H1 (cell line): Measurements from ENCODE around the gene BUD23. TPM values are rescaled to one million over a fixed set of nuclear protein-coding genes. Genes with fewer than 3 reads are reported as not detected.
A peak's percentile ranks its signal among the peaks of the same experiment; 100 is the strongest.

Experiments used
- CTCF ChIA-PET: fragments of 300-600 bp; sonication (Branson Sonifier 250); formaldehyde crosslinking; loops from one replicate; lab custom pipeline; 2021; ENCODE audit not compliant: partially characterized antibody; lab: Charles Lee
- POLR2A ChIA-PET: fragments of 300-600 bp; sonication (Branson Sonifier 250); formaldehyde crosslinking; loops from one replicate; lab custom pipeline; 2021; ENCODE audit warnings: inconsistent platforms; ENCODE audit not compliant: partially characterized antibody; lab: Charles Lee
- DNase-seq, 2 experiments: peaks; one replicate each; pipeline versions ENCODE4 v3.0.0 to v3.0.0-alpha.2; 2010 to 2022; ENCODE audit warnings: low spot score in 2 of 2, low read depth in 1 of 2, mixed read lengths in 1 of 2
- FAIRE-seq: peaks from 2 replicates; lab custom pipeline; 2011; peaks lifted over from hg19 to GRCh38; lab: Jason Lieb, UNC
- H2AFZ ChIP-seq: 2 replicates; pipeline ENCODE4 v1.8.1; 2012; ENCODE audit warnings: low read length, inconsistent platforms
- H2AK5ac ChIP-seq: 2 replicates; pipeline ENCODE4 v1.6.1; 2013; ENCODE audit warnings: low read depth, low read length
- H2BK120ac ChIP-seq: replicated peaks from 2 replicates; pipeline ENCODE3; 2013; ENCODE audit warnings: low read depth, low read length, inconsistent platforms
- H2BK12ac ChIP-seq: 2 replicates; pipeline ENCODE4 v1.6.1; 2013; ENCODE audit warnings: low read depth, low read length
- H2BK15ac ChIP-seq: 2 replicates; pipeline ENCODE4 v1.6.1; 2013; ENCODE audit warnings: low read length
- H2BK20ac ChIP-seq: 2 replicates; pipeline ENCODE4 v1.6.1; 2013; ENCODE audit warnings: low read length
- H2BK5ac ChIP-seq: 2 replicates; pipeline ENCODE4 v1.6.1; 2013; ENCODE audit warnings: low read depth, low read length
- H3K14ac ChIP-seq: 2 replicates; pipeline ENCODE4 v1.6.1; 2013; ENCODE audit warnings: inconsistent platforms; ENCODE audit not compliant: insufficient read length
- H3K18ac ChIP-seq: 2 replicates; pipeline ENCODE4 v1.6.1; 2013; ENCODE audit warnings: low read length; ENCODE audit errors: extremely low read depth
- H3K23ac ChIP-seq: 2 replicates; pipeline ENCODE4 v1.6.1; 2013; ENCODE audit warnings: inconsistent platforms; ENCODE audit not compliant: insufficient read length
- H3K23me2 ChIP-seq: 2 replicates; pipeline ENCODE4 v1.6.1; 2013; ENCODE audit warnings: low read depth, low read length
- H3K27ac ChIP-seq: 2 replicates; pipeline ENCODE4 v1.6.1; 2011; ENCODE audit warnings: low read depth, low read length, inconsistent platforms
- H3K27me3 ChIP-seq, 4 experiments: replicated peaks in 1 of 4; 1 replicate in 1 of 4; 2 replicates in 3 of 4; pipeline versions ENCODE4 v1.6.1 to v1.8.1; 2011 to 2013; ENCODE audit warnings: low read length in 3 of 4, mild to moderate bottlenecking in 3 of 4, inconsistent platforms in 2 of 4, mixed read lengths in 2 of 4, moderate library complexity in 1 of 4; ENCODE audit not compliant: control insufficient read depth in 3 of 4, insufficient read depth in 3 of 4; ENCODE audit errors: extremely low read depth in 1 of 4
- H3K36me3 ChIP-seq, 4 experiments: 2 replicates each; pipeline versions ENCODE4 v1.6.1 to v1.8.1; 2011 to 2013; ENCODE audit warnings: mild to moderate bottlenecking in 4 of 4, low read length in 3 of 4, moderate library complexity in 2 of 4, control low read depth in 1 of 4, inconsistent platforms in 1 of 4; ENCODE audit not compliant: insufficient read depth in 4 of 4, control insufficient read depth in 2 of 4
- H3K4ac ChIP-seq: replicated peaks from 2 replicates; pipeline ENCODE3; 2013; ENCODE audit warnings: low read length, low read depth, mixed read lengths, inconsistent platforms; ENCODE audit not compliant: insufficient read length
- H3K4me1 ChIP-seq, 4 experiments: replicated peaks in 1 of 4; 1 replicate in 1 of 4; 2 replicates in 3 of 4; pipeline versions ENCODE4 v1.6.1 to v1.8.1; 2011 to 2013; ENCODE audit warnings: low read length in 3 of 4, inconsistent platforms in 2 of 4, mixed read lengths in 1 of 4; ENCODE audit not compliant: insufficient read depth in 4 of 4, control insufficient read depth in 3 of 4
- H3K4me2 ChIP-seq, 2 experiments: 2 replicates each; pipeline versions ENCODE4 v1.6.1 to v1.8.1; 2011 to 2013; ENCODE audit warnings: low read depth in 2 of 2, low read length in 2 of 2, control low read depth in 1 of 2, inconsistent platforms in 1 of 2, mild to moderate bottlenecking in 1 of 2; ENCODE audit not compliant: insufficient read depth in 1 of 2
- H3K4me3 ChIP-seq, 4 experiments: fragments of 200-600, 300-600 bp in 1 of 4; sonication (generic), shearing (Covaris generic), sonication (Bioruptor Twin) in 1 of 4; 2 replicates each; pipeline versions ENCODE4 v1.5.1 to v1.8.1; 2011 to 2016; ENCODE audit warnings: low read length in 4 of 4, low read depth in 3 of 4, control low read depth in 2 of 4, inconsistent platforms in 2 of 4, mild to moderate bottlenecking in 2 of 4, mixed read lengths in 1 of 4, moderate library complexity in 1 of 4; ENCODE audit not compliant: insufficient read depth in 2 of 4; ENCODE audit errors: extremely low read depth in 1 of 4
- H3K56ac ChIP-seq: replicated peaks from 2 replicates; pipeline ENCODE3; 2013; ENCODE audit warnings: low read depth, mild to moderate bottlenecking, mixed read lengths, low read length, inconsistent platforms; ENCODE audit not compliant: insufficient read length
- H3K79me1 ChIP-seq: 2 replicates; pipeline ENCODE4 v1.6.1; 2013; ENCODE audit warnings: low read depth, low read length, control low read depth
- H3K79me2 ChIP-seq, 2 experiments: 2 replicates each; pipeline versions ENCODE4 v1.6.1 to v1.8.1; 2012 to 2013; ENCODE audit warnings: low read length in 2 of 2, mild to moderate bottlenecking in 2 of 2, inconsistent platforms in 1 of 2; ENCODE audit not compliant: insufficient read depth in 2 of 2, control insufficient read depth in 1 of 2
- H3K9ac ChIP-seq, 4 experiments: replicated peaks in 1 of 4; 1 replicate in 1 of 4; 2 replicates in 3 of 4; pipeline versions ENCODE4 v1.6.1 to v1.8.1; 2011 to 2013; ENCODE audit warnings: low read depth in 3 of 4, low read length in 3 of 4, control low read depth in 2 of 4, mild to moderate bottlenecking in 2 of 4, moderate library complexity in 2 of 4, inconsistent platforms in 1 of 4; ENCODE audit errors: extremely low read depth in 1 of 4
- H3K9me3 ChIP-seq, 2 experiments: 2 replicates each; pipeline versions ENCODE4 v1.6.1 to v1.8.1; 2012 to 2013; ENCODE audit warnings: mild to moderate bottlenecking in 2 of 2, moderate library complexity in 2 of 2, control low read depth in 1 of 2, inconsistent platforms in 1 of 2, low read depth in 1 of 2, low read length in 1 of 2, mixed read lengths in 1 of 2; ENCODE audit not compliant: insufficient read depth in 2 of 2
- H4K20me1 ChIP-seq, 2 experiments: replicated peaks in 1 of 2; 2 replicates each; pipeline versions ENCODE3 to v1.8.1; 2011 to 2013; ENCODE audit warnings: inconsistent platforms in 2 of 2, low read length in 2 of 2, mild to moderate bottlenecking in 1 of 2; ENCODE audit not compliant: insufficient read depth in 2 of 2, control insufficient read depth in 1 of 2
- H4K5ac ChIP-seq: 2 replicates; pipeline ENCODE4 v1.6.1; 2013; ENCODE audit warnings: low read length, low read depth, mixed read lengths, inconsistent platforms; ENCODE audit not compliant: insufficient read length
- H4K8ac ChIP-seq: 2 replicates; pipeline ENCODE4 v1.8.0; 2013; ENCODE audit warnings: mild to moderate bottlenecking, moderate library complexity, low read length, inconsistent platforms; ENCODE audit not compliant: insufficient read depth; ENCODE audit errors: extremely low read depth
- H4K91ac ChIP-seq: replicated peaks from 2 replicates; pipeline ENCODE3; 2013; ENCODE audit warnings: low read length, mixed read lengths, inconsistent platforms; ENCODE audit not compliant: insufficient read length
- BACH1 ChIP-seq: IDR thresholded peaks from 2 replicates; pipeline ENCODE4 v1.6.1; 2012; ENCODE audit warnings: low read length, improper control_type of control experiment
- CBX5 ChIP-seq: fragments of 300-800, 300-1000 bp; sonication (generic); IDR thresholded peaks from 2 replicates; pipeline ENCODE4 v1.7.1; 2016; ENCODE audit warnings: antibody characterized with exemption, low read length, low read depth
- CBX8 ChIP-seq: fragments of 300-800, 300-1000 bp; sonication (generic); IDR thresholded peaks from 2 replicates; pipeline ENCODE4 v1.7.1; 2016; ENCODE audit warnings: low read depth, low read length, borderline replicate concordance
- CHD2 ChIP-seq: IDR thresholded peaks from 2 replicates; pipeline ENCODE4 v1.6.1; 2012; ENCODE audit warnings: low read length, improper control_type of control experiment
- FOSL1 ChIP-seq: IDR thresholded peaks from 2 replicates; pipeline ENCODE4 v1.6.1; 2011; ENCODE audit warnings: mild to moderate bottlenecking, low read depth, low read length, moderate library complexity; ENCODE audit not compliant: insufficient read depth
- HDAC2 ChIP-seq, 2 experiments: fragments of 300-600 bp in 1 of 2; sonication (generic) in 1 of 2; IDR thresholded peaks; 2 replicates each; pipeline ENCODE4 v1.6.1; 2011 to 2012; ENCODE audit warnings: low read depth in 2 of 2, low read length in 2 of 2, mild to moderate bottlenecking in 2 of 2, moderate library complexity in 2 of 2, borderline replicate concordance in 1 of 2, inconsistent platforms in 1 of 2
- KDM5A ChIP-seq: fragments of 200-600 bp; IDR thresholded peaks from 2 replicates; pipeline ENCODE4 v1.7.1; 2012; ENCODE audit warnings: mild to moderate bottlenecking, low read length, inconsistent platforms, mixed read lengths
- RBBP5 ChIP-seq: IDR thresholded peaks from 2 replicates; pipeline ENCODE4 v1.7.1; 2012; ENCODE audit warnings: low read depth, mild to moderate bottlenecking, inconsistent platforms, low read length, moderate library complexity, borderline replicate concordance
- SIN3A ChIP-seq, 2 experiments: IDR thresholded peaks in 1 of 2; conservative IDR thresholded peaks in 1 of 2; 2 replicates each; pipeline ENCODE4 v1.6.1; 2011 to 2012; ENCODE audit warnings: low read length in 2 of 2, improper control_type of control experiment in 1 of 2, low read depth in 1 of 2, mild to moderate bottlenecking in 1 of 2
- SIRT6 ChIP-seq: IDR thresholded peaks from one replicate; pipeline ENCODE4 v1.7.1; 2012; ENCODE audit warnings: low read length, inconsistent platforms
- TAF1 ChIP-seq: IDR thresholded peaks from 2 replicates; pipeline ENCODE4 v1.6.1; 2011; ENCODE audit warnings: mild to moderate bottlenecking, low read depth, low read length
- TBP ChIP-seq: IDR thresholded peaks from 2 replicates; pipeline ENCODE4 v1.6.1; 2011; ENCODE audit warnings: low read depth, low read length, improper control_type of control experiment
- TEAD4 ChIP-seq: IDR thresholded peaks from 2 replicates; pipeline ENCODE4 v1.6.1; 2012; ENCODE audit warnings: low read depth, low read length, inconsistent platforms, mixed read lengths
- WGBS, 2 experiments: shearing (Covaris generic) in 1 of 2; methylation state at CpG; one replicate each; pipeline versions ENCODE4 v1.1.6 to v1.1.7; 2013 to 2015; ENCODE audit warnings: low lambda C conversion rate in 2 of 2, mixed read lengths in 2 of 2, inconsistent platforms in 1 of 2, low coverage in 1 of 2, missing lambda C conversion rate in 1 of 2; ENCODE audit not compliant: insufficient replicate concordance in 2 of 2, insufficient coverage in 1 of 2, insufficient read length in 1 of 2; ENCODE audit errors: extremely low coverage in 1 of 2, missing lambda C conversion rate in 1 of 2; 5-methylcytosine and 5-hydroxymethylcytosine counted together
- polyA plus RNA-seq, 7 experiments: library from polyadenylated mRNA; depleted of rRNA in 3 of 7; stranded (reverse) in 5 of 7; unstranded in 2 of 7; fragments of >200 nt in 5 of 7; fragments of 200-250 nt in 2 of 7; gene quantifications; 1 replicate in 5 of 7; 2 replicates in 1 of 7; 4 replicates in 1 of 7; pipeline versions ENCODE4 v1.2.1 to v1.2.3, GENCODE V29; 2011 to 2013; ENCODE audit warnings: missing spikeins in 2 of 7, mixed read lengths in 2 of 7
- total RNA-seq: library from RNA; stranded (reverse); fragmentation: NEBNext Ultra II Directional; extraction: Animal tissue kit (Norgen Biotek cat#: 25700); gene quantifications from 2 replicates; pipeline ENCODE4 v1.2.1, GENCODE V29; 2021

BUD23 gene
- total and polyA plus RNA-seq, 2 of the 8 experiments (the other 6 are each of a cell fraction or from before 2014, with no cell fraction given), result 72.3 to 78.4 TPM

DNA sequence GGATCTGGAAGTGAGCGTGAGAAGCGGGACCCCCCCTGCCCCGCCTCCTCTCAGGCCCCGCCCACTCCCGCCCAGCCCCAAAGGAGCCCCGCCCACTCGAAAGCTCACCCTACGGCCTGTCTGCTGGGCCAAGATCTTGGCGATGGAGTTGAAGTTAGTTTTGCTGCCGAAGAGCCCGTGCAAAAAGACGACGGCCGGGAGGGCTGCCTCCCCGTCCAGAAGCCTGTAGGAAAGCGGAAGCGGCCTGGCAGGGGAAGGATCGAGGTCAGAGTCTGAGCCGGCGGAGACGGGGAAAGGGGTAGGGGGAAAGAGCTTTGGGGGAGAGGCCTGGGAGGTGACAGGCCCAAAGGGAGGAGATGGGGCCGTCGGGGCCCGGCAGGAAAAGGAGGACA is 54.8 kb downstream of the BUD23 start:
- peak in 1 of 2 experiments; percentile 73 for DNase-seq
- peak overlapping the region; percentile 50 to 90 (median 82) for H3K9ac ChIP-seq
- H3K56ac ChIP-seq, result peak overlapping the region; percentile 38
- H2BK15ac ChIP-seq, result no peak overlapping the region
- peaks cover 4 to 16% (median 8%) of the 10 kb centered on the region in 4 experiments; a peak in 5 of 8 replicates for H3K36me3 ChIP-seq
- no peak overlapping the region; the same call in 1 of the 2 replicates for H2AFZ ChIP-seq
- peaks cover 0 to 2% (median 0%) of the 10 kb centered on the region in 4 experiments; a peak in 1 of 7 replicates for H3K27me3 ChIP-seq
- no peak overlapping the region for H3K4ac ChIP-seq
- peaks cover 0 to 8% of the 10 kb centered on the region in 2 experiments; a peak in 1 of 4 replicates for H3K79me2 ChIP-seq
- peak overlapping the region; percentile 79 to 93 (median 86) for H3K4me3 ChIP-seq
- H3K4me1 ChIP-seq, result peaks cover 3 to 37% (median 21%) of the 10 kb centered on the region in 4 experiments
- ChIA-PET CTCF (interaction anchor here (0.6 to 11.1 kb wide), 11 partner anchors 11 to 934 kb away, joined by 3 to 87 read pairs (median 4); partner anchors contain the start of gene METTL27), POLR2A (interaction anchor here (0.9 to 9.6 kb wide), 15 partner anchors 10 to 401 kb away, joined by 3 to 82 read pairs (median 3); partner anchors contain the start of genes BAZ1B, CLDN4, MLXIPL and STX1A)
- H4K5ac ChIP-seq, result peak overlapping the region; percentile 51
- H3K9me3 ChIP-seq, result no peaks in the 10 kb centered on the region
- H4K8ac ChIP-seq, result peak overlapping the region; percentile 97
- WGBS, 2 experiments, result 0% methylated on average over 19 of the region's 24 CpGs; no CpG with 5 or more reads in 1 of the 2 experiments
- H3K4me2 ChIP-seq, result peak overlapping the region; percentile 65 to 99
- no peak overlapping the region for H3K23ac ChIP-seq
- H3K14ac ChIP-seq, result no peak overlapping the region
- peaks cover 8 to 20% of the 10 kb centered on the region in 2 experiments for H4K20me1 ChIP-seq
- no peak overlapping the region for H2BK120ac ChIP-seq
- no peaks in the 10 kb centered on the region for H3K79me1 ChIP-seq
- peak overlapping the region; percentile 81 for H4K91ac ChIP-seq
- peaks cover 15% of the 10 kb centered on the region for H3K23me2 ChIP-seq
- H3K27ac ChIP-seq, result peak overlapping the region; percentile 90
- 0 out of 2 replicates have a peak overlapping the region, but pooled peaks have one; percentile 50 for H2BK12ac ChIP-seq
- H2BK20ac ChIP-seq, result no peak overlapping the region
- FAIRE-seq, result no peak
- H2BK5ac ChIP-seq, result peak overlapping the region; percentile 78; the same call in 1 of the 2 replicates
- H2AK5ac ChIP-seq, result 0 out of 2 replicates have a peak overlapping the region, but pooled peaks have one; percentile 13
- peak overlapping the region; percentile 60 for H3K18ac ChIP-seq
- no peak for TF ChIP-seq CBX8
- no peak for TF ChIP-seq CHD2
- TF ChIP-seq TEAD4, result no peak
- no peak for TF ChIP-seq FOSL1
- peak in 1 of 2 experiments; percentile 39; a peak in 1 of 4 replicates for TF ChIP-seq SIN3A (conservative IDR thresholded peaks at IDR 0.05 in 1 of 2, IDR thresholded peaks at IDR 0.05 in 1 of 2; ENCODE audit: low read depth in 1 of 2, low read length in 2 of 2)
- no peak for TF ChIP-seq SIRT6
- TF ChIP-seq TAF1, result peak; percentile 53; the same call in 1 of the 2 replicates
- TF ChIP-seq HDAC2 (IDR thresholded peaks at IDR 0.05; ENCODE audit: borderline replicate concordance in 1 of 2, low read depth in 2 of 2, low read length in 2 of 2), result no peak
- no peak for TF ChIP-seq KDM5A
- no peak for TF ChIP-seq RBBP5
- 0 out of 2 replicates have a peak, but pooled peaks have one; percentile 4 for TF ChIP-seq TBP
- no peak for TF ChIP-seq BACH1
- no peak for TF ChIP-seq CBX5
